ENCODE results near the gene KRTAP3-2. TPM values are rescaled to one million over a fixed set of nuclear protein-coding genes. Genes with fewer than 3 reads are reported as not detected.

Gene KRTAP3-2
- total RNA-seq, 4 donors from 2014 or later, result not detected

GRCh38 chr17:41009301-41009760 is 9.6 kb upstream of the KRTAP3-2 start:
- no peaks in the 10 kb centered on the region for H3K9me3 ChIP-seq
- 46 to 52% methylated on average over 4 of the region's 4 CpGs for WGBS, 2 donors
- H3K4me1 ChIP-seq, result no peaks in the 10 kb centered on the region
- H3K27me3 ChIP-seq, result no peaks in the 10 kb centered on the region
- no peaks in the 10 kb centered on the region for H3K36me3 ChIP-seq
- TF ChIP-seq CTCF (IDR thresholded peaks at IDR 0.05), result no peak
- no peak for TF ChIP-seq POLR2A (IDR thresholded peaks at IDR 0.05)
- no peak for TF ChIP-seq EP300 (IDR thresholded peaks at IDR 0.05)
- no peak overlapping the region for H3K27ac ChIP-seq
- H3K4me3 ChIP-seq, result no peak overlapping the region
- DNase-seq (ENCODE audit: low spot score in 2 of 2), result no peak

GRCh38 chr17:41008811-41009210 is 9.1 kb upstream of the KRTAP3-2 start, which contains the start of gene KRTAP3-1:
KRTAP3-1 (minus strand) TSS chr17:41009128; CDS start chr17:41009074, 54 bp downstream.
- no peak for DNase-seq (ENCODE audit: low spot score in 2 of 2)
- H3K36me3 ChIP-seq, result no peaks in the 10 kb centered on the region
- no peak within 1 kb of the TSS for H3K27ac ChIP-seq
- H3K4me3 ChIP-seq, result no peak within 1 kb of the TSS
- H3K27me3 ChIP-seq, result no peaks in the 10 kb centered on the region
- TF ChIP-seq EP300 (IDR thresholded peaks at IDR 0.05) (no peak), CTCF (IDR thresholded peaks at IDR 0.05) (no peak), POLR2A (IDR thresholded peaks at IDR 0.05) (no peak)
- no peaks in the 10 kb centered on the region for H3K4me1 ChIP-seq
- 82 to 83% methylated on average over 8 of the region's 8 CpGs for WGBS, 2 donors
- no peaks in the 10 kb centered on the region for H3K9me3 ChIP-seq

GRCh38 chr17:41004397-41004796 is 4.7 kb upstream of the KRTAP3-2 start:
- no peak overlapping the region for H3K4me3 ChIP-seq
- H3K9me3 ChIP-seq, result no peaks in the 10 kb centered on the region
- H3K4me1 ChIP-seq, result no peaks in the 10 kb centered on the region
- TF ChIP-seq CTCF (IDR thresholded peaks at IDR 0.05) (no peak), EP300 (IDR thresholded peaks at IDR 0.05) (no peak), POLR2A (IDR thresholded peaks at IDR 0.05) (no peak)
- no peak overlapping the region for H3K27ac ChIP-seq
- H3K27me3 ChIP-seq, result no peaks in the 10 kb centered on the region
- WGBS, 2 donors, result 93 to 96% methylated on average over 3 of the region's 3 CpGs
- H3K36me3 ChIP-seq, result no peaks in the 10 kb centered on the region
- no peak for DNase-seq (ENCODE audit: low spot score in 2 of 2)

GRCh38 chr17:41003926-41004325 is 4.2 kb upstream of the KRTAP3-2 start:
- H3K27me3 ChIP-seq, result no peaks in the 10 kb centered on the region
- no peak overlapping the region for H3K27ac ChIP-seq
- 65 to 68% methylated on average over 4 of the region's 4 CpGs for WGBS, 2 donors
- H3K36me3 ChIP-seq, result no peaks in the 10 kb centered on the region
- DNase-seq (ENCODE audit: low spot score in 2 of 2), result no peak
- no peaks in the 10 kb centered on the region for H3K9me3 ChIP-seq
- no peak for TF ChIP-seq EP300 (IDR thresholded peaks at IDR 0.05)
- no peak for TF ChIP-seq POLR2A (IDR thresholded peaks at IDR 0.05)
- no peak for TF ChIP-seq CTCF (IDR thresholded peaks at IDR 0.05)
- H3K4me3 ChIP-seq, result no peak overlapping the region
- H3K4me1 ChIP-seq, result no peaks in the 10 kb centered on the region

DNA sequence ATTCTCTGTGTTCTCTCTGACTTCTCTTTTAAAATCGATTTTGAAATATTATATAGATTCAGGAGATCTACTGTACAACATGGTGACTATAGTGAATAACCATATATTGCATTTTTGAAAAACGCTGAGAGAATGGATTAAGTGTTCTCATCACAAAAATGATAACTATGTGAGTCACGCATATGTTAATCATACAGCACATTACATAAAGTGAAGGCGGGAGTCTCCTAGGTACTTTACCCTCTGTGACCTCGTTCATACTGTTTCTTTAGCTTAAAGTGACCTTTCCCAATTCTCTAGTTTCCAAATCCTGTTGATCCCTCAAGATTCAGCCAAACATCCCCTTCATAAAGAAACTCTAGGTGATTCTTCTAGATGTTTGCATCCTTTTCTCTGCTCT is 3.1 kb upstream of the KRTAP3-2 start:
- 35 to 40% methylated on average over 5 of the region's 5 CpGs for WGBS, 2 donors
- no peak for DNase-seq (ENCODE audit: low spot score in 2 of 2)
- no peaks in the 10 kb centered on the region for H3K9me3 ChIP-seq
- no peak for TF ChIP-seq POLR2A (IDR thresholded peaks at IDR 0.05)
- H3K27ac ChIP-seq, result no peak overlapping the region
- no peak overlapping the region for H3K4me3 ChIP-seq
- H3K27me3 ChIP-seq, result no peaks in the 10 kb centered on the region
- no peaks in the 10 kb centered on the region for H3K4me1 ChIP-seq
- no peaks in the 10 kb centered on the region for H3K36me3 ChIP-seq

DNA sequence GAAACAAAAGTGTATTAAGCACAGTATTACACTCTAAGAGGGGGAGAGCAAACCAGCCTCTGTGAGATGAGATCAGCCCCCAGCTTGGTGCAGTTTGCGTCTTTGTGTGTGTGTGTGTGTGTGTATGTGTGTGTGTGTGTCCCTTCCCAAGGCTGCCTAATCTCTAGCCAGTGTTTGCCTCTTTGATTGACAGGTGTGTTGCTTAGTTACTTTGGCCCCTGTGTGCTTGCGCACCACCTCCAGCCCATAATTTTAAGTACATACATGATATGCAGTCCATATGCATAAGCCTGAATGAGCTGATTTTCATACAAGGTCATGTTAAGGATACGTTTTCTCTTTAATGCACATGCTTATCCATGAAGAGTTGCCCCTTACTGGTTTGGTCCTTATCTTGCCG is 2.1 kb upstream of the KRTAP3-2 start:
- Histone ChIP-seq H3K9me3 (no peaks in the 10 kb centered on the region), H3K4me3 (no peak overlapping the region), H3K27me3 (peaks cover 0 to under 1% of the 10 kb centered on the region in 2 donors), H3K4me1 (no peaks in the 10 kb centered on the region), H3K27ac (no peak overlapping the region), H3K36me3 (no peaks in the 10 kb centered on the region)
- 68 to 84% methylated on average over 4 of the region's 4 CpGs for WGBS, 2 donors
- TF ChIP-seq POLR2A (IDR thresholded peaks at IDR 0.05) (no peak), EP300 (IDR thresholded peaks at IDR 0.05) (no peak), CTCF (IDR thresholded peaks at IDR 0.05) (no peak)
- no peak for DNase-seq (ENCODE audit: low spot score in 2 of 2)
